MCF 10A (cell line): ENCODE results near the gene CREBBP. TPM values are rescaled to one million over a fixed set of nuclear protein-coding genes. Genes with fewer than 3 reads are reported as not detected.
A peak's percentile ranks its signal among the peaks of the same experiment; 100 is the strongest.

Experiments used
- BruUV-seq: library from RNA; stranded (reverse); fragments of 400-500 nt; replicated peaks from 2 replicates; lab custom pipeline; 2021; lab: Mats Ljungman, UMichigan
- CTCF ChIA-PET: fragments of 300-600 bp; sonication (Branson Sonifier 250); formaldehyde crosslinking; extraction: SDS; loops from one replicate; lab custom pipeline; 2021; ENCODE audit warnings: antibody characterized with exemption, inconsistent platforms; lab: Yijun Ruan, JAX
- POLR2A ChIA-PET: fragments of 300-600, 350-650 bp; sonication (Branson Sonifier 250); formaldehyde crosslinking; extraction: SDS; loops from one replicate; lab custom pipeline; 2020; ENCODE audit warnings: antibody characterized with exemption, inconsistent platforms; lab: Yijun Ruan, JAX
- DNase-seq: peaks from one replicate; pipeline ENCODE4 v3.0.0-alpha.2; 2018; ENCODE audit not compliant: unreplicated experiment
- H3K27ac Mint-ChIP-seq: one replicate; pipeline ENCODE4 v1.8.0; 2022; ENCODE audit warnings: mild to moderate bottlenecking, low read depth, mixed read lengths; ENCODE audit not compliant: unreplicated experiment
- H3K27me3 Mint-ChIP-seq: one replicate; pipeline ENCODE4 v1.8.0; 2022; ENCODE audit warnings: mixed read lengths; ENCODE audit not compliant: insufficient read depth, unreplicated experiment
- H3K36me3 Mint-ChIP-seq: one replicate; pipeline ENCODE4 v1.8.0; 2022; ENCODE audit warnings: mild to moderate bottlenecking, moderate library complexity, mixed read lengths; ENCODE audit not compliant: insufficient read depth, unreplicated experiment
- H3K4me1 Mint-ChIP-seq: one replicate; pipeline ENCODE4 v1.8.0; 2022; ENCODE audit warnings: mixed read lengths; ENCODE audit not compliant: insufficient read depth, unreplicated experiment
- H3K4me3 Mint-ChIP-seq: one replicate; pipeline ENCODE4 v1.8.0; 2022; ENCODE audit warnings: mild to moderate bottlenecking, moderate library complexity, mixed read lengths; ENCODE audit not compliant: unreplicated experiment
- H3K9me3 Mint-ChIP-seq: one replicate; pipeline ENCODE4 v1.8.0; 2022; ENCODE audit warnings: mixed read lengths; ENCODE audit not compliant: unreplicated experiment
- CTCF ChIP-seq: fragments of 200-600 bp; IDR thresholded peaks from one replicate; pipeline ENCODE4 v1.8.0; 2022; ENCODE audit warnings: antibody characterized with exemption, mild to moderate bottlenecking; ENCODE audit not compliant: unreplicated experiment
- intact Hi-C: fragments of 100-400 bp; cut with micrococcal nuclease; formaldehyde crosslinking; loops from 2 replicates; pipeline ENCODE4 v1.14.1; 2022
- total RNA-seq: library from RNA; stranded (reverse); gene quantifications from 2 replicates; pipeline ENCODE4 v1.2.3, GENCODE V29; 2022

CREBBP gene
- total RNA-seq, 1 experiment from 2014 or later: 74.0 TPM

DNA sequence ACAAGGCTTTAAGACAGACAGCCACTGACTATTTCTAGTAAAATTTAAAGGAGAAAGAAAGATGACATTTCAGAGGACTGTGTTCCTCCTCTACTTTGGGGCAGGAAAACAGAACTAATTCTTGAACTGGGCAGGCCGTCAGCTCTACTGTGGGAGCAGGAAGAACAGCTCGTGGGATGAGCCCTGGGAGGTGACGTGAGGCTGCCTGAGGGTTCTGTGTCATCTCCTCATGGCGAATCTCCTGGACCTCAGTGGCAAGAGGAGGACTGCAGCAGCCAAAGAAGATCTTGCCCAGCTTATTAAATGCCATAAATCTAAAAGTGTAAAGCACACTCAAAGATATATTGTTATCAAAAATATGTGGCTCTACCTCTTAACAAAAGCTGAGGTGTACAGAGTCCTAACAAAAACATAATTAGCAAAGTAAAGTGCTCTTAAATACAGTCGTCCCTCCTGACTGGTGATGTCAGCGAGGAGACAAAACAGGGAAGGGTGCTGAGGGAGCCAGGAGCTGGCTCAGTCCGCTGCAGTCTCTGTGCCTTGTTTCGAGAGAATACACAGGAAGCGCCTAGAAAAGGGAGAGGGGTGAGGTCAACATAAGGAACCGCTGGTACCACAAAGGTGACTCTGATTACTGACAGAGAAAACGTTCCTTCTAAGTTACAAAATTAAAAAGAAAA, 58.0 kb downstream of the CREBBP start:
- no peaks in the 10 kb centered on the region for H3K27me3 Mint-ChIP-seq

GRCh38 chr16:3821184-3821583, 59.3 kb downstream of the CREBBP start:
- peaks cover 68% of the 10 kb centered on the region for H3K4me1 Mint-ChIP-seq
- no TSS peak for BruUV-seq
- H3K4me3 Mint-ChIP-seq: no peak overlapping the region
- POLR2A ChIA-PET: interaction anchor here (0.7 kb wide), 1 partner anchor 1540 kb away, joined by 4 read pairs; no protein-coding TSS in a partner anchor
- no peak for DNase-seq
- CTCF ChIA-PET: no interaction called here
- intact Hi-C loops: no loop called here
- no peak overlapping the region for H3K27ac Mint-ChIP-seq
- no peak for TF ChIP-seq CTCF
- H3K36me3 Mint-ChIP-seq: peaks cover 7% of the 10 kb centered on the region
- no peaks in the 10 kb centered on the region for H3K9me3 Mint-ChIP-seq
- no peaks in the 10 kb centered on the region for H3K27me3 Mint-ChIP-seq

More for the DNA sequence above, 58.0 kb downstream of the CREBBP start:
- CTCF ChIA-PET: interaction anchor here (0.6 kb wide), 1 partner anchor 81 kb away, joined by 5 read pairs; no protein-coding TSS in a partner anchor
- peaks cover 1% of the 10 kb centered on the region for H3K36me3 Mint-ChIP-seq
- no peaks in the 10 kb centered on the region for H3K9me3 Mint-ChIP-seq
- H3K4me1 Mint-ChIP-seq: peaks cover 73% of the 10 kb centered on the region
- no TSS peak for BruUV-seq
- intact Hi-C loops: no loop called here
- no peak overlapping the region for H3K4me3 Mint-ChIP-seq
- no peak for TF ChIP-seq CTCF
- peak; percentile 25 for DNase-seq
- POLR2A ChIA-PET: interaction anchor here (0.6 to 1.3 kb wide), 3 partner anchors 22 to 786 kb away, joined by 3 read pairs; no protein-coding TSS in a partner anchor
- no peak overlapping the region for H3K27ac Mint-ChIP-seq

DNA sequence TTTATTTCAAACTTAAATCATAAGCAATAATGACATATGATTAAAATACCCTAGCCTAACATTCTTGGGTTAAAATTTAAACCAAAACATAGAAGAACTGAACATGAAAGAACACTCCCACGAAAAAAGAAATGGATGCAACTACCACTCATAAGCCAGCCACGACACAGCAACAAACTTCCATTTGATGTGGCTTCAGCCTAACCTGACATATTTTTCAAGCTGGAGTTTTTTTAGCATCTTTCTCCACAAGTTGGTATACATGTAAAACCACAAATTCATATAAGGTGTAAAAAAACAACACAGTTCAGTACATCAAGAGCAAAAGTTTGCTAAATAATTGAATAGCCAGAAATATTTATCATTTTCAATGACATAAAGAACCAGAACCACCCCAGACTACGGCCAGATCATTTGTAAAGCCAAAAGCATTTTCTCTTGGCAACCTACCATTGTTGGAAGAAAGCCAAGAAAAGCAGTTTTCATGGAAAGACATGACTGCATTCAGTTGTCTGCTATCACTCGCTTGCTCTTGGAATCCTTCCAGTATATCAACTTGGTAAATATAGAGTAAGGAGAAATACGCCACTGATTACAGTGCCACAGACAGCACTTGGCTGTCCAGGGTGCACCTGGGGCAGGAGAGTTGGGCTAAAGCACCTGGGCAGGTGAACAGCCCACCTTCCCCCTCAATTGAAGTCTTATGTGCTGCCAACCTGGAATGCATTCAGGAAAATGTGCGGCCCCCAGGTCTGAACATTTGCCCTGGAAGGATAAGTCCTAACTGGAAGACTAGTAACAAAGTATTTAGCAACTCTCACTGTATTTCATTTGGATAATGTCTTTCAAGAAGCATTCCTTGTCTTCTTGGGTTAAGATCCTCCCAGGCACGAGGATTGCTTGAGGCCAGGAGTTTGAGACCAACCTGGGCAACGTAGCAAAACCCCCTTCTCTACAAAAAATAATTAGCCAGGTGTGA, 60.5 kb downstream of the CREBBP start:
- H3K36me3 Mint-ChIP-seq: peaks cover 7% of the 10 kb centered on the region
- no peak overlapping the region for H3K4me3 Mint-ChIP-seq
- H3K4me1 Mint-ChIP-seq: peaks cover 57% of the 10 kb centered on the region
- TF ChIP-seq CTCF: no peak
- H3K9me3 Mint-ChIP-seq: no peaks in the 10 kb centered on the region
- ChIA-PET CTCF (no interaction called here), POLR2A (interaction anchor here (0.6 to 1.0 kb wide), 2 partner anchors 9 to 25 kb away, joined by 3 read pairs; no protein-coding TSS in a partner anchor)
- DNase-seq: peak; percentile 96
- H3K27ac Mint-ChIP-seq: no peak overlapping the region
- BruUV-seq: no TSS peak
- no peaks in the 10 kb centered on the region for H3K27me3 Mint-ChIP-seq
- intact Hi-C loops: no loop called here

- H3K36me3 Mint-ChIP-seq: peaks cover 7% of the 10 kb centered on the region
- peaks cover 48% of the 10 kb centered on the region for H3K4me1 Mint-ChIP-seq
- no TSS peak for BruUV-seq
- ChIA-PET CTCF (interaction anchor here (0.8 kb wide), 1 partner anchor 49 kb away, joined by 3 read pairs; no protein-coding TSS in a partner anchor), POLR2A (interaction anchor here (1.0 kb wide), 1 partner anchor 8 kb away, joined by 3 read pairs; no protein-coding TSS in a partner anchor)
- intact Hi-C loops: no loop called here
- no peak overlapping the region for H3K4me3 Mint-ChIP-seq
- no peak overlapping the region for H3K27ac Mint-ChIP-seq
- no peak for DNase-seq
- TF ChIP-seq CTCF: no peak
- H3K27me3 Mint-ChIP-seq: no peaks in the 10 kb centered on the region
- no peaks in the 10 kb centered on the region for H3K9me3 Mint-ChIP-seq
These were observed 61.4 kb downstream of the CREBBP start for GRCh38 chr16:3819175-3819527.
